Spinal cord (tissue), 4 donors: ENCODE data around the gene TESK2. TPM values are rescaled to one million over a fixed set of nuclear protein-coding genes. Genes with fewer than 3 reads are reported as not detected.

ENCODE experiments used
- polyA plus RNA-seq, 2 donors: library from polyadenylated mRNA; unstranded; fragments of 120-200 nt; gene quantifications; one replicate each; pipeline ENCODE4 v1.2.1, GENCODE V29; 2013; ENCODE audit not compliant: insufficient read length in 2 of 2
- total RNA-seq, 2 donors: library from RNA; depleted of rRNA in 1 of 2; stranded (reverse); fragments of 120-200 nt in 1 of 2; fragments of >200 nt in 1 of 2; gene quantifications; one replicate each; pipeline versions ENCODE4 v1.2.3 to v1.2.4, GENCODE V29; 2013 to 2014

Gene TESK2
- total and polyA plus RNA-seq, 4 donors: 4.0 to 7.3 (median 5.1) TPM

Other genes starting within 250 kb of the TESK2 start
- 1 to 10 TPM; 1.8 to 2.0 TPM for gene HPDL, start 164.3 kb downstream of the TESK2 start, total RNA-seq
- 1 to 10 TPM; 3.3 to 4.6 TPM for gene HPDL, start 164.3 kb downstream of the TESK2 start, polyA plus RNA-seq
- 10 to 100 TPM in 1 of 2 donors, 1 to 10 TPM in 1; 6.8 to 10.1 TPM for gene TOE1, start 151.0 kb downstream of the TESK2 start, total RNA-seq
- 1 to 10 TPM; 9.1 to 9.6 TPM for gene TOE1, start 151.0 kb downstream of the TESK2 start, polyA plus RNA-seq
- 10 to 100 TPM; 13.2 to 36.5 TPM for gene MUTYH, start 150.7 kb downstream of the TESK2 start, total RNA-seq
- gene MUTYH, start 150.7 kb downstream of the TESK2 start, polyA plus RNA-seq: 10 to 100 TPM; 39.7 to 55.7 TPM
- 1 to 10 TPM; 1.6 to 5.8 TPM for gene CCDC163, start 8.9 kb upstream of the TESK2 start, total RNA-seq
- 1 to 10 TPM; 2.9 to 8.7 TPM for gene CCDC163, start 8.9 kb upstream of the TESK2 start, polyA plus RNA-seq
- 1 to 10 TPM; 2.7 to 6.1 TPM for gene MMACHC, start 9.1 kb upstream of the TESK2 start, total RNA-seq
- 1 to 10 TPM; 8.8 to 9.9 TPM for gene MMACHC, start 9.1 kb upstream of the TESK2 start, polyA plus RNA-seq
- 100 to 1,000 TPM; 474 to 504 TPM for gene PRDX1, start 30.7 kb upstream of the TESK2 start, total RNA-seq
- gene PRDX1, start 30.7 kb upstream of the TESK2 start, polyA plus RNA-seq: 100 to 1,000 TPM; 393 to 481 TPM
- 100 to 1,000 TPM in 1 of 2 donors, 10 to 100 TPM in 1; 58.9 to 121 TPM for gene AKR1A1, start 59.7 kb upstream of the TESK2 start, total RNA-seq
- 100 to 1,000 TPM; 113 to 116 TPM for gene AKR1A1, start 59.7 kb upstream of the TESK2 start, polyA plus RNA-seq
- 10 to 100 TPM; 64.5 to 97.5 TPM for gene NASP, start 92.9 kb upstream of the TESK2 start, total RNA-seq
- 100 to 1,000 TPM; 224 to 265 TPM for gene NASP, start 92.9 kb upstream of the TESK2 start, polyA plus RNA-seq
- gene CCDC17, start 132.9 kb upstream of the TESK2 start, total RNA-seq: 1 to 10 TPM in 1 of 2 donors, not detected in 1; 1.0 TPM
- gene CCDC17, start 132.9 kb upstream of the TESK2 start, polyA plus RNA-seq: 1 to 10 TPM; 1.1 to 1.7 TPM
- gene GPBP1L1, start 195.4 kb upstream of the TESK2 start, total RNA-seq: 10 to 100 TPM; 80.0 to 87.0 TPM
- 10 to 100 TPM; 51.0 to 59.7 TPM for gene GPBP1L1, start 195.4 kb upstream of the TESK2 start, polyA plus RNA-seq
- gene TMEM69, start 197.0 kb upstream of the TESK2 start, total RNA-seq: 10 to 100 TPM; 14.2 to 24.3 TPM
- 10 to 100 TPM; 27.9 to 30.7 TPM for gene TMEM69, start 197.0 kb upstream of the TESK2 start, polyA plus RNA-seq